ENCODE data around the gene MSLN.

Gene MSLN

DNA sequence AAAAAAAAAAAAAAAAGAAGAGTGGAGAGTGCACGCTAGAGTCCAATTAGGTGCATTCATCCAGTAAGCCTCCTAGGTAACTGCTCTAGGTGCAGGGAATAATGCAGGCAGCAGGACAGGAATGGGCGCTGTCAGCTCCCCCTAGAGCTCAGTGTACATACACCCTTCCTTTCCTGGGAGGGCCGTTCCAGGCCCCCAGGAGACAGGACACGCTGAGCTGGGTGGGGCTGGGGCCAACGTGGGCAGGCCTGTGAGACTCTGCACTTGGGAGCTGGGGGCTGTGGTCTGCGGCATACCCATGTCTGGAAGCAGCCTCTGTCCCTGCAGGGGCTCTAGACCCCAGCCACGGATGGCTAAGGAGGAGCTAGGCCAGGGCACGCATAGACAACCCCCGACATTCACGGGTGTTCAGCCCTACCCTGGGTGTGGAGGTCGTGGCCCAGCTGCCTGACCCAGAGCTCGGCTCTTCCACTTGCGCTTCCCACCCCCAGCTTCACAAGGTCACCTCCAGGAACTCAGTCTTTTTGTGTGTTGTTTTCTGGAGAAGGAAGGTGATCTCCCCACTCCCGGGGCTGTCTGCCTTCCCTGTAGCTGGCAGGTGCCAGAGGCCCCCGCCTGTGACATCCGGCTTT, 40.6 kb upstream of the MSLN start:
- H3K4me3 ChIP-seq (ENCODE audit: low read depth, low read length), result peak overlapping the region; percentile 77
- TF ChIP-seq, protein P1, sequence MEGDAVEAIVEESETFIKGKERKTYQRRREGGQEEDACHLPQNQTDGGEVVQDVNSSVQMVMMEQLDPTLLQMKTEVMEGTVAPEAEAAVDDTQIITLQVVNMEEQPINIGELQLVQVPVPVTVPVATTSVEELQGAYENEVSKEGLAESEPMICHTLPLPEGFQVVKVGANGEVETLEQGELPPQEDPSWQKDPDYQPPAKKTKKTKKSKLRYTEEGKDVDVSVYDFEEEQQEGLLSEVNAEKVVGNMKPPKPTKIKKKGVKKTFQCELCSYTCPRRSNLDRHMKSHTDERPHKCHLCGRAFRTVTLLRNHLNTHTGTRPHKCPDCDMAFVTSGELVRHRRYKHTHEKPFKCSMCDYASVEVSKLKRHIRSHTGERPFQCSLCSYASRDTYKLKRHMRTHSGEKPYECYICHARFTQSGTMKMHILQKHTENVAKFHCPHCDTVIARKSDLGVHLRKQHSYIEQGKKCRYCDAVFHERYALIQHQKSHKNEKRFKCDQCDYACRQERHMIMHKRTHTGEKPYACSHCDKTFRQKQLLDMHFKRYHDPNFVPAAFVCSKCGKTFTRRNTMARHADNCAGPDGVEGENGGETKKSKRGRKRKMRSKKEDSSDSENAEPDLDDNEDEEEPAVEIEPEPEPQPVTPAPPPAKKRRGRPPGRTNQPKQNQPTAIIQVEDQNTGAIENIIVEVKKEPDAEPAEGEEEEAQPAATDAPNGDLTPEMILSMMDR (IDR thresholded peaks at IDR 0.05; ENCODE audit: low read depth, low read length), result no peak

DNA sequence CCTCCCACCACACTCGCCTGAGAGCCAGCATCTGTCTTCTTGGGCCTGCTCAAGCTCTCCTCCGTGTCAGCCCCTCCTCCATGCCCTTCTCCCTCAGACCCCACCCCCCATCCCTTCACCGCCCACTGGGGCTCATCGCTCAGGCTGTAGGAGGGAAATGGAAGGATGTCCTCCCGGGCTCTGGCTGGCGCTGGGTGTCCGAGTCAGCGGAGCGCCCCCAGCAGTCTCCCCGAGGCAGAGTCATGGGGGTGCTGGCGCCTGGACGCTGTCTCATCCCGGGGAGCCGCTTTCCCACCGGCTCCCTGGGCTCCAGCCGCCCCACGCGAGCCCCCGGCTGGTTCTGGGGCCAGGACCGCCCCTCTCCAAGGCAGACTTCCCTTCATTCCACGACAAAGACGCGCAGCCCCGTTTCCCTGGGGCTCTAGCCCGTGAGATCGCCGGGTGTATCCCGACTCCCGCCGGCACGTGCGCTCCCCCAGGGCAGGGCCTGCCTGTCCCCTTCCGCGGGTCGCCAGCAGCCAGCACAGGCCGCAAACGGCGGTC, 40.0 kb upstream of the MSLN start:
- TF ChIP-seq, protein P1 (IDR thresholded peaks at IDR 0.05; ENCODE audit: low read depth, low read length), result 0 out of 2 replicates have a peak, but pooled peaks have one; percentile 10
- H3K4me3 ChIP-seq (ENCODE audit: low read depth, low read length), result peak overlapping the region; percentile 77

DNA sequence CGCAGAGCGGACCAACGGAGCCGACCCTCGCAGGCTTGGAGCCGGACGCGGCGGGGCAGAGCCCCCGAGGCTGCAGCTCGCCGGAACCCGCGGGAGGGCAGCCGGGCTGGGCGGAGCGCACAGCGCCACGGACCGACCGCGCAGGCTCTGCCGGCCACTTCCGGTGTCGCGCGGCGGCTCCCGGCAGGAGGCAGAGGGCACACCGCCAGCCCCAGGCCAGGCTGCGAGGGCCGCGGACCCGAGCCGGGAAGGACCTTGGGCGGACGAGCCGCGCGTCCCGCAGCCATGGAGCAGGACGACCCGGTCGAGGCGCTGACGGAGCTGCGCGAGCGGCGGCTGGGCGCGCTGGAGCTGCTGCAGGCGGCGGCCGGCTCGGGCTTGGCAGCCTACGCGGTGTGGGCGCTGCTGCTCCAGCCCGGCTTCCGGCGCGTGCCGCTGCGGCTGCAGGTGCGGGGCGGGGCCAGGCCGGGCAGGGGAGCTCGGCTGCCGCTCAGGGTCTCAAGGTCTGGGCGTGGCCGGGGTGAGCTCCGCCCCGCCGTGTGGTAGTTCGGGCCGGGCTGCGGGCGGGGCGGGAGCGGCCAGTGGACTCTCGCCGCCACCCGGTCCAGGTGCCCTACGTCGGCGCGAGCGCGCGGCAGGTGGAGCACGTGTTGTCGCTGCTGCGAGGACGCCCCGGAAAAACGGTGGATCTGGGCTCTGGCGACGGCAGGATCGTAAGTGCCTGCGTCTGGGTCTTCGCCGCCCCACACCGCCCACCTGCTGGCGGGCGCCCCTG, 39.4 kb upstream of the MSLN start, which contains the start of gene ANTKMT:
Gene ANTKMT (plus strand): TSS at position 157 of the 775 bp plus-strand sequence. CDS start 129 bp downstream, at position 286.
- TF ChIP-seq, protein P1 (IDR thresholded peaks at IDR 0.05; ENCODE audit: low read depth, low read length), result no peak

DNA sequence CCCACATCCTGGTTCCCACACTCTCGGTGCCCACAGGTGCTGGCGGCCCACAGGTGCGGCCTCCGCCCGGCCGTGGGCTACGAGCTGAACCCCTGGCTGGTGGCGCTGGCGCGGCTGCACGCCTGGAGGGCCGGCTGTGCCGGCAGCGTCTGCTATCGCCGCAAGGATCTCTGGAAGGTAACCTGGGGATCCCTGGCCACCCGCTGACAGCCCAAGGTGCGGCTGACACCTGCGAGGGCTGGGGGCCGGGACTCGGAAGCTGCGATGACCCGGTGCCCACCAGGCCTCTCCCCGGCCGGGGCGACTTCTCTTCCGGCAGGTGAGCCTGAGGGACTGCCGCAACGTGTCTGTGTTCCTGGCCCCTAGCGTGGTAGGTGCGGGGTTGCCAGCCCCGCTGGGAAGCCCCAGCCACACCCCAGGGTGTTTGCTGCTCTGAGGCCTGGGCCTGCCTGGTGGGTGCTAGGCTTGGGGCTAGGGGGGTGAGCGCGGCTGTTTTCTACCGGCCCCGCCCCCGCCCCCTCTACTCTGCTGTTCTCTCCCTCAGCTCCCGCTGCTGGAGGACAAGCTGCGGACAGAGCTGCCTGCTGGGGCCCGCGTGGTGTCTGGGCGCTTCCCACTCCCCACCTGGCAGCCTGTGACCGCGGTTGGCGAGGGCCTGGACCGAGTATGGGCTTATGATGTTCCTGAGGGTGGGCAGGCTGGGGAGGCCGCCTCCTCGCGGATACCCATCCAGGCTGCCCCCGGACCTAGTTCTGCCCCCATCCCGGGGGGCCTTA, 38.6 kb upstream of the MSLN start:
- H3K4me3 ChIP-seq (ENCODE audit: low read depth, low read length), result peak overlapping the region; percentile 77
- TF ChIP-seq, protein P1 (IDR thresholded peaks at IDR 0.05; ENCODE audit: low read depth, low read length), result no peak

More for the DNA sequence above, 39.4 kb upstream of the MSLN start, which contains the start of gene ANTKMT:
- H3K4me3 ChIP-seq (ENCODE audit: low read depth, low read length), result peak within 1 kb of the TSS; percentile 77

DNA sequence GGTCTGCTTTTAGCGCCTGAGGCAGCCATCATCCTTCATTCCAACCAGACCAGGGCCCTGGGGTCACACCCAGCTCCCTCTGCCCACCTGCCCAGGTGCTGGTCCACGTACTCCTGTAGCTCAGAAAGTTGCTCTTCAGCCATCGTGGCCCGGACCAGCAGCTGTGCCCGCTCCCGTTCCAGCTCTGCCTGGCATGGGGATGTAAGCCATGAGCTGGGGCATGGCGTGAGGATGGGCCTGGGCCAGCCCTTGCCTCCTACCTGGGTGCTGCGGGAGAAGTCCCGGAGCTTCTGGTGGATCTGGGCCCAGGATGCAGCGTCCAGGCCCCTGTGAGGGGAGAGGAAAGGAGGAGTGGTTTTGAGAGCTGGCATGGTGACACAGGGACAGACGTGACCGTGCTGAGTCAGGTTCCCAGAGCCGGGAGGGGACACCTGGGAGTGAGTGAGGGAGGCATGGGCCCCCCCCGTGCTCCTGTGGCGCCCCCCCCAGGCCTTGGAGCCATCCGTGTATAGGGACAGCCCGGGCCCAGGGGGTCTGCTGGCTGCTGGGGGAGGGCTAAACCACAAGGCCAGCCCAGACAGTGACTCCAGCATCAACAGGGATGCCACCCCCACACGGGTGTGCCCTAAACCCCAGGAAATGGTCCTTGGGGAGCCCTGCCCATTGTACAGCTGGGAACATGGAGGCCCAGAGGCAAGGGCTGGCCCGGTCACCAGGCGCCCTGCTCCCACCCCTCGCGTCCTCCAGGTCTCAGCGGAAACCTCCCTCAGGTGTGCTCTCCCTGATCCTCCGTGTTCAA, 37.5 kb upstream of the MSLN start:
- no peak overlapping the region for H3K4me3 ChIP-seq (ENCODE audit: low read depth, low read length)
- TF ChIP-seq, protein P1 (IDR thresholded peaks at IDR 0.05; ENCODE audit: low read depth, low read length), result no peak

DNA sequence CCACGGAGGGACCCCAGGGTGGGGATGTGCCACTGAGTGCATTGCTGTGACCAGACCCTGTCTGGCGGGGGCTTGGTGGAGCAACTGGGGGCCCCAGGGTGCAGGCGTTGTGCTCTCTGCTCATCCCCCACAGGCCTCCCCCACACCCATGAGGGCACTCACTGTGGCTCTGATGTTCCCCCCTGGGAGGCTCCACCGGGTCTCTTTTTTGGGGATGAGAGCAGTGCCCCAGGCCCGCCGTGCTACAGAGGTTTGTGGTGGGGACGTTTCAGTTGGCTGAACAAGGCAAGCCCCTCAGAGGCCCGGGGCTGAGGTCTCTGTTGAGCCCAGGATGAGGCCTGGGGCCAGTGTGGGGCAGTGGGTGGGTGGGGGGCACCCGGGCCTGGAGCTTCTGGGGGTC, 36.8 kb upstream of the MSLN start:
- TF ChIP-seq, protein P1 (IDR thresholded peaks at IDR 0.05; ENCODE audit: low read depth, low read length), result no peak
- H3K4me3 ChIP-seq (ENCODE audit: low read depth, low read length), result no peak overlapping the region

All from WI38 (cell line).